ENCODE data around the gene FRRS1L.

DNA sequence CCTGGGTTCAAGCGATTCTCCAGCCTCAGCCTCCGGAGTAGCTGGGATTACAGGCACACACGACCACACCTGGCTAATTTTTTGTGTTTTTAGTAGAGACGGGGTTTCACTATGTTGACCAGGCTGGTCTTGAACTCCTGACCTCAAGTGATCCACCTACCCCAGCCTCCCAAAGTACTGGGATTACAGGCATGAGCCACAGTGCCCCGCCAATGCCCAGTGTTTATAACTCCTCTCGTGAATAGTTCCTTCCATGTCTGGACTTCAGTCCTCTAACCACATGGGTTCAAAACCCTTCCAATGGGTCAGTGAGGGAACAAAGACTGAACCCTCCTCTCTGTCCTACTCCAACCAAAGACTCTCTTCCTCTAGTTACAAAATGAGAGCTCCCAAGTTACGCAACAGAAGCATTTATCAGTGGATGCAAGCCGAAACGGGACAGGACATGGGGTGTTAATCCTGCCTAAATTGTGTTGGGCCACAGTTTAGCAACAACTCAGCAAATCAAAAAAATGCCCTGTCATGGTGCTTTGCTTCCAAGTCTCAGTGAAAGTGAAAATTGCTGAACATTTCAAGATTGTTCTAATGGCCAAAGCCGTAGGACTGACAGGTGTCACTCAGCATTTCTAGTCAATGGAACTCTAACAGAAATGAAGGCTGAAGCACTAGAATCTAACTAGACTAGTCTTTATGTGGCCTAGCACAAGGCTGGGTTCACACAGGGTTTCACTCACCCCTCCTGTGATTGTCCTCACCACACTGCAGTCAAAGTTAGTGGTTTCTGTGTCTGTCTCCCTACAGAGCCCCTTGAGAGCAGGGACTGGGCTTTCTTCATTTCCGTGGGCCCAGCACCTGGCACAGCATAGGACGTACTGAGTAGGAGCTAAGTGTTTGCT is 44.1 kb downstream of the FRRS1L start:
- TF ChIP-seq, protein P1, sequence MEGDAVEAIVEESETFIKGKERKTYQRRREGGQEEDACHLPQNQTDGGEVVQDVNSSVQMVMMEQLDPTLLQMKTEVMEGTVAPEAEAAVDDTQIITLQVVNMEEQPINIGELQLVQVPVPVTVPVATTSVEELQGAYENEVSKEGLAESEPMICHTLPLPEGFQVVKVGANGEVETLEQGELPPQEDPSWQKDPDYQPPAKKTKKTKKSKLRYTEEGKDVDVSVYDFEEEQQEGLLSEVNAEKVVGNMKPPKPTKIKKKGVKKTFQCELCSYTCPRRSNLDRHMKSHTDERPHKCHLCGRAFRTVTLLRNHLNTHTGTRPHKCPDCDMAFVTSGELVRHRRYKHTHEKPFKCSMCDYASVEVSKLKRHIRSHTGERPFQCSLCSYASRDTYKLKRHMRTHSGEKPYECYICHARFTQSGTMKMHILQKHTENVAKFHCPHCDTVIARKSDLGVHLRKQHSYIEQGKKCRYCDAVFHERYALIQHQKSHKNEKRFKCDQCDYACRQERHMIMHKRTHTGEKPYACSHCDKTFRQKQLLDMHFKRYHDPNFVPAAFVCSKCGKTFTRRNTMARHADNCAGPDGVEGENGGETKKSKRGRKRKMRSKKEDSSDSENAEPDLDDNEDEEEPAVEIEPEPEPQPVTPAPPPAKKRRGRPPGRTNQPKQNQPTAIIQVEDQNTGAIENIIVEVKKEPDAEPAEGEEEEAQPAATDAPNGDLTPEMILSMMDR (conservative IDR thresholded peaks at IDR 0.05 in 1 of 2, IDR thresholded peaks at IDR 0.05 in 1 of 2; ENCODE audit: low read depth in 1 of 2, low read length in 2 of 2), result no peak
- TF ChIP-seq EZH2 (IDR thresholded peaks at IDR 0.05; ENCODE audit: low read length, missing control alignments), result no peak
